Lower lobe of right lung (tissue), 2 donors: ENCODE results near the gene GBP3. TPM values are rescaled to one million over a fixed set of nuclear protein-coding genes. Genes with fewer than 3 reads are reported as not detected.
"Not testable (repeated sequence)": the region's sequence is repeated elsewhere in the genome, so short reads cannot be mapped to it uniquely, and the experiment has no call there.

Source experiments
- ATAC-seq, 2 donors: fragments of 200-7000 bp; cut with Tn5 transposase; one replicate each; pipeline ENCODE4 v1.9.1; 2020 to 2022; ENCODE audit warnings: mild to moderate bottlenecking in 2 of 2, moderate library complexity in 2 of 2
- DNase-seq: peaks from one replicate; pipeline ENCODE4 v3.0.0-alpha.2; 2020
- H3K27ac ChIP-seq: fragments of 200-600 bp; one replicate; pipeline ENCODE4 v1.8.0; 2022
- H3K27me3 ChIP-seq: fragments of 200-600 bp; one replicate; pipeline ENCODE4 v1.8.0; 2022; ENCODE audit warnings: low read depth
- H3K36me3 ChIP-seq: fragments of 200-600 bp; one replicate; pipeline ENCODE4 v1.8.0; 2022; ENCODE audit warnings: mild to moderate bottlenecking
- H3K4me1 ChIP-seq: fragments of 200-600 bp; one replicate; pipeline ENCODE4 v1.8.0; 2022
- H3K4me3 ChIP-seq: fragments of 200-600 bp; one replicate; pipeline ENCODE4 v1.8.0; 2022; ENCODE audit warnings: mild to moderate bottlenecking
- H3K9me3 ChIP-seq: fragments of 200-600 bp; one replicate; pipeline ENCODE4 v1.8.0; 2022
- CTCF ChIP-seq: fragments of 200-600 bp; IDR thresholded peaks from one replicate; pipeline ENCODE4 v1.8.0; 2022; ENCODE audit warnings: antibody characterized with exemption, mild to moderate bottlenecking
- intact Hi-C: fragments of 100-400 bp; cut with DNase I; formaldehyde crosslinking; loops from one replicate; pipeline ENCODE4 v1.11.0; 2022
- total RNA-seq: library from RNA; stranded (reverse); fragmentation: NEBNext Ultra II Directional; extraction: Animal tissue kit (Norgen Biotek cat#: 25700); gene quantifications from one replicate; pipeline ENCODE4 v1.2.1, GENCODE V29; 2021
- donor health status: DM: no; HTN: yes; CAD: no; lungs with severe emphysema.

GBP3 gene
- total RNA-seq, 1 donor from 2014 or later, result 60.2 TPM

GRCh38 chr1:89041119-89041641 is 18.5 kb upstream of the GBP3 start:
- H3K36me3 ChIP-seq, result no peaks in the 10 kb centered on the region
- H3K4me3 ChIP-seq, result no peak overlapping the region
- intact Hi-C loops, result no loop called here
- H3K27me3 ChIP-seq, result no peaks in the 10 kb centered on the region
- no peak for TF ChIP-seq CTCF
- ATAC-seq (no peak), DNase-seq (no peak)
- H3K9me3 ChIP-seq, result no peaks in the 10 kb centered on the region
- no peaks in the 10 kb centered on the region for H3K4me1 ChIP-seq
- no peak overlapping the region for H3K27ac ChIP-seq

- H3K4me3 ChIP-seq, result no peak overlapping the region
- H3K27ac ChIP-seq, result no peak overlapping the region
- intact Hi-C loops, result no loop called here
- no peak for TF ChIP-seq CTCF
- no peaks in the 10 kb centered on the region for H3K9me3 ChIP-seq
- H3K4me1 ChIP-seq, result no peaks in the 10 kb centered on the region
- H3K27me3 ChIP-seq, result no peaks in the 10 kb centered on the region
- no peak for ATAC-seq
- no peak for DNase-seq
- no peaks in the 10 kb centered on the region for H3K36me3 ChIP-seq
Observed at GRCh38 chr1:89040315-89040626, 17.6 kb upstream of the GBP3 start.

- Histone ChIP-seq H3K4me3 (no peak overlapping the region), H3K27ac (no peak overlapping the region), H3K27me3 (no peaks in the 10 kb centered on the region), H3K36me3 (no peaks in the 10 kb centered on the region), H3K9me3 (no peaks in the 10 kb centered on the region), H3K4me1 (no peaks in the 10 kb centered on the region)
- ATAC-seq (no peak), DNase-seq (no peak)
- intact Hi-C loops, result no loop called here
- TF ChIP-seq CTCF, result no peak
Observed at GRCh38 chr1:89037186-89037585, 14.5 kb upstream of the GBP3 start.

GRCh38 chr1:89035080-89035479 is 12.4 kb upstream of the GBP3 start:
- no peak overlapping the region for H3K4me3 ChIP-seq
- no peak for TF ChIP-seq CTCF
- no peak for DNase-seq
- intact Hi-C loops, result no loop called here
- no peaks in the 10 kb centered on the region for H3K9me3 ChIP-seq
- H3K27me3 ChIP-seq, result no peaks in the 10 kb centered on the region
- no peaks in the 10 kb centered on the region for H3K36me3 ChIP-seq
- no peak for ATAC-seq
- no peaks in the 10 kb centered on the region for H3K4me1 ChIP-seq
- H3K27ac ChIP-seq, result no peak overlapping the region

GRCh38 chr1:89034004-89034403 is 11.3 kb upstream of the GBP3 start:
- intact Hi-C loops, H3K27ac ChIP-seq, H3K4me1 ChIP-seq: not testable (repeated sequence)

GRCh38 chr1:89029051-89029450 is 6.4 kb upstream of the GBP3 start:
- H3K36me3 ChIP-seq, intact Hi-C loops, DNase-seq, H3K9me3 ChIP-seq, H3K4me3 ChIP-seq, ATAC-seq, H3K27ac ChIP-seq, H3K4me1 ChIP-seq, H3K27me3 ChIP-seq: not testable (repeated sequence)

More at GRCh38 chr1:89034004-89034403, 11.3 kb upstream of the GBP3 start:
- H3K27me3 ChIP-seq, H3K36me3 ChIP-seq, H3K4me3 ChIP-seq, DNase-seq, H3K9me3 ChIP-seq, ATAC-seq: not testable (repeated sequence)

- intact Hi-C loops, result no loop called here
- no peaks in the 10 kb centered on the region for H3K36me3 ChIP-seq
- ATAC-seq, result no peak
- no peaks in the 10 kb centered on the region for H3K27me3 ChIP-seq
- H3K4me3 ChIP-seq, result no peak overlapping the region
- no peak for TF ChIP-seq CTCF
- no peak overlapping the region for H3K27ac ChIP-seq
- H3K4me1 ChIP-seq, result peaks cover 7% of the 10 kb centered on the region
- no peaks in the 10 kb centered on the region for H3K9me3 ChIP-seq
- no peak for DNase-seq
Observed at GRCh38 chr1:89025928-89026327, 3.3 kb upstream of the GBP3 start.
